Ovary (tissue), 9 donors: ENCODE measurements around the gene RASL12. TPM values are rescaled to one million over a fixed set of nuclear protein-coding genes. Genes with fewer than 3 reads are reported as not detected.
"Not testable (repeated sequence)": the region's sequence is repeated elsewhere in the genome, so short reads cannot be mapped to it uniquely, and the experiment has no call there.

ENCODE experiments used
- DNase-seq, 5 donors: peaks; one replicate each; pipeline ENCODE4 v3.0.0-alpha.2; 2019 to 2020
- H3K27ac ChIP-seq, 2 donors: fragments of 200-600 bp; one replicate each; pipeline versions ENCODE4 v1.5.1 to v1.8.0; 2019 to 2022
- H3K27me3 ChIP-seq: fragments of 200-600 bp; one replicate; pipeline ENCODE4 v1.8.0; 2022
- H3K36me3 ChIP-seq: fragments of 200-600 bp; sonication (generic); one replicate; pipeline ENCODE4 v1.5.1; 2019
- H3K4me1 ChIP-seq: one replicate; pipeline ENCODE4 v1.8.1; 2013; ENCODE audit warnings: mild to moderate bottlenecking, moderate library complexity; ENCODE audit not compliant: insufficient read depth
- H3K4me3 ChIP-seq: fragments of 200-600 bp; sonication (generic); one replicate; pipeline ENCODE4 v1.5.1; 2017
- H3K9me3 ChIP-seq, 2 donors: fragments of 200-600 bp in 1 of 2; sonication (generic) in 1 of 2; one replicate each; pipeline versions ENCODE4 v1.5.1 to v1.8.1; 2013 to 2019; ENCODE audit warnings: mild to moderate bottlenecking in 1 of 2, moderate library complexity in 1 of 2
- EP300 ChIP-seq: sonication (generic); formaldehyde crosslinking; IDR thresholded peaks from one replicate; pipeline ENCODE4 v1.6.1; 2017; ENCODE audit warnings: antibody characterized with exemption
- POLR2A ChIP-seq: fragments of 450-650 bp; IDR thresholded peaks from one replicate; pipeline ENCODE4 v1.6.1; 2017; ENCODE audit warnings: antibody characterized with exemption, mild to moderate bottlenecking, moderate library complexity
- WGBS, 3 donors: extraction: QIAGEN DNeasy Blood & Tissue Kit in 1 of 3; methylation state at CpG; one replicate each; pipeline versions ENCODE4 v1.1.5 to v1.1.7; 2013 to 2017; 5-methylcytosine and 5-hydroxymethylcytosine counted together
- intact Hi-C, 4 donors: fragments of 100-400 bp; cut with DNase I; formaldehyde crosslinking; loops; one replicate each; pipeline versions ENCODE4 v1.11.0 to v1.15.1; 2022 to 2023
- polyA plus RNA-seq, 2 donors: library from polyadenylated mRNA; stranded (reverse); fragments of 200-250 nt in 1 of 2; fragments of 350-450 nt in 1 of 2; fragmentation: Illumina TruSeq in 1 of 2; extraction: RNeasy Lipid Tissue Mini Kit (QIAGEN cat#74804) in 1 of 2; gene quantifications; one replicate each; pipeline ENCODE4 v1.2.3, GENCODE V29; 2013 to 2014
- total RNA-seq, 7 donors: library from RNA; depleted of rRNA in 2 of 7; stranded (reverse); fragments of >200 nt in 2 of 7; fragmentation: NEBNext Ultra II Directional in 3 of 7; extraction: Animal tissue kit (Norgen Biotek cat#: 25700) in 3 of 7; gene quantifications; one replicate each; pipeline versions ENCODE4 v1.1.0 to v1.2.4, GENCODE V29; 2016 to 2023
- TF ChIP-seq, protein P1 (sequence below), 3 donors: fragments of 450-650 bp in 2 of 3; fragments of 200-600 bp in 1 of 3; IDR thresholded peaks; one replicate each; pipeline versions ENCODE4 v1.5.1 to v1.8.0; 2016 to 2022; ENCODE audit warnings: antibody characterized with exemption in 3 of 3, mild to moderate bottlenecking in 1 of 3
- donor health status: DM: no; HTN: no; CAD: no; lungs with moderate emphysema.
- donor health status: DM: no; HTN: no; CAD: no.
- donor health status: Bipolar disorder and iron deficiency.
- donor health status: DM: yes; HTN: yes; CAD: no.
- donor health status: DM: no; HTN: no; CAD: no.
- donor health status: DM: yes; HTN: yes; CAD: no.

Gene RASL12
- total and polyA plus RNA-seq, 9 donors, result 4.8 to 31.1 (median 17.4) TPM

DNA sequence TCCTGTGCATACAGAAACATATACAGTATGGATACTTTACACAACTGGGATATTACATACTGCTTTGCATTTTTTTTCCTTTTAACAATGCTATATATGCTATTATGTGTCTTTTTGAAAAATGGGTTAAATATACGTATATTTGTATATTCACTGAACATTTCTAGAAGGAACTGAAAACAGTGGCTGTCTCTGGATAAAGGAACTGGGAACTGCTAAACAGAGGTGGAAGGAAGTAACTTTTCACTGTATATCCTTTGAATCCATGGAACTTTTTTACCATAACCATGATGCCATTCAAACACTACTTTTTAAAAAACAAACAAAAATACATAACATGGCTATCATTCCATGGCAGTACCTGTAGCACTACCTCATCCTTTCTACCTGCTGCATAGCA, 40.2 kb downstream of the RASL12 start:
- WGBS, 3 donors, result 76 to 92% (median 84%) methylated on average over 1 of the region's 1 CpG

DNA sequence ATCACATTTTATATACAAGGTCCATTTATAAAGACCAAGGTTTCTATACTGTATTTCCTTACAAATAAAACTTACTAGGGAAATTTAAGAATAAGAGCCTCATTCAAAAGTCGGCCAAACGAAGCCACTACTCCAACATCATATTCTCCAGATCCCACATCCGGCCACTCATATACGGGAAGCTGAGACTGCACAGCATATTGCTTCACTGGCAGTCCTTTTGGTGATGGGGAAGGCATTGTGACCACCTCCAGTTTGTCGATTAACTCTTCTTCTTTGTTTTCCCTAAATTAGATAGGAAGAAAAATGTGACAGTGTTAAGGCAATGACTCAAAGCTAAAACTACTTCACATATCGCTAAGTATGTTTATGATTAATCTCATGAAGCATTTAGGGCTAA, 41.0 kb downstream of the RASL12 start:
- no peak overlapping the region for H3K4me3 ChIP-seq
- H3K27me3 ChIP-seq, result no peaks in the 10 kb centered on the region
- no peak overlapping the region for H3K27ac ChIP-seq
- 87 to 91% (median 89%) methylated on average over 6 of the region's 6 CpGs for WGBS, 3 donors
- DNase-seq, result no peak
- TF ChIP-seq POLR2A (no peak), EP300 (no peak)
- TF ChIP-seq, protein P1, sequence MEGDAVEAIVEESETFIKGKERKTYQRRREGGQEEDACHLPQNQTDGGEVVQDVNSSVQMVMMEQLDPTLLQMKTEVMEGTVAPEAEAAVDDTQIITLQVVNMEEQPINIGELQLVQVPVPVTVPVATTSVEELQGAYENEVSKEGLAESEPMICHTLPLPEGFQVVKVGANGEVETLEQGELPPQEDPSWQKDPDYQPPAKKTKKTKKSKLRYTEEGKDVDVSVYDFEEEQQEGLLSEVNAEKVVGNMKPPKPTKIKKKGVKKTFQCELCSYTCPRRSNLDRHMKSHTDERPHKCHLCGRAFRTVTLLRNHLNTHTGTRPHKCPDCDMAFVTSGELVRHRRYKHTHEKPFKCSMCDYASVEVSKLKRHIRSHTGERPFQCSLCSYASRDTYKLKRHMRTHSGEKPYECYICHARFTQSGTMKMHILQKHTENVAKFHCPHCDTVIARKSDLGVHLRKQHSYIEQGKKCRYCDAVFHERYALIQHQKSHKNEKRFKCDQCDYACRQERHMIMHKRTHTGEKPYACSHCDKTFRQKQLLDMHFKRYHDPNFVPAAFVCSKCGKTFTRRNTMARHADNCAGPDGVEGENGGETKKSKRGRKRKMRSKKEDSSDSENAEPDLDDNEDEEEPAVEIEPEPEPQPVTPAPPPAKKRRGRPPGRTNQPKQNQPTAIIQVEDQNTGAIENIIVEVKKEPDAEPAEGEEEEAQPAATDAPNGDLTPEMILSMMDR (IDR thresholded peaks at IDR 0.05), result no peak
- H3K36me3 ChIP-seq, result no peaks in the 10 kb centered on the region
- intact Hi-C loops, result no loop called here
- peaks cover 5% of the 10 kb centered on the region for H3K4me1 ChIP-seq
- H3K9me3 ChIP-seq, result no peaks in the 10 kb centered on the region

More for the DNA sequence above, 40.2 kb downstream of the RASL12 start:
- DNase-seq, result no peak
- Histone ChIP-seq H3K36me3 (no peaks in the 10 kb centered on the region), H3K27me3 (no peaks in the 10 kb centered on the region), H3K9me3 (no peaks in the 10 kb centered on the region), H3K27ac (no peak overlapping the region), H3K4me1 (peaks cover 5% of the 10 kb centered on the region), H3K4me3 (no peak overlapping the region)
- TF ChIP-seq POLR2A, result no peak
- TF ChIP-seq, protein P1 (IDR thresholded peaks at IDR 0.05), result no peak
- intact Hi-C loops, result no loop called here

DNA sequence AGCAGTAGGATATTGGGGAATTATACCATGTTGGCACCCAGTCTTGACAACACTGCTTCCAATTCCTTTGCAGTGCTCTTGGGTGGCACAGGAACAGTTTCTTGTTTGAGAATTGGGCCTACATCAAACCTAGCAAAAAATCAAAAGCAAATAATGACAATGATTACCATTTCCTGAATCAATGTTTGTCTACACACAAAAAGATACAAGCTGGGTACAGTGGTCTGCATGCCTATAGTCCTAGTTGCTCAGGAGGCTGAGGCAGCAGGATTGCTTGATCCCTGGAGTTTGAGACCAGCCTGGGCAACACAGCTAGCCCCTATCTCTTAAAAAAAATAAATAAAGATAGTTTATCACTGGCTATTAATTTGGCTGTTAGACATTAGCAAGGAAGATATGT, 46.3 kb downstream of the RASL12 start:
- Histone ChIP-seq H3K27ac (no peak overlapping the region), H3K4me3 (no peak overlapping the region), H3K4me1 (no peaks in the 10 kb centered on the region), H3K27me3 (no peaks in the 10 kb centered on the region), H3K9me3 (no peaks in the 10 kb centered on the region), H3K36me3 (no peaks in the 10 kb centered on the region)
- DNase-seq, result no peak
- TF ChIP-seq, protein P1 (IDR thresholded peaks at IDR 0.05), result no peak
- TF ChIP-seq EP300 (no peak), POLR2A (no peak)
- intact Hi-C loops, result no loop called here

DNA sequence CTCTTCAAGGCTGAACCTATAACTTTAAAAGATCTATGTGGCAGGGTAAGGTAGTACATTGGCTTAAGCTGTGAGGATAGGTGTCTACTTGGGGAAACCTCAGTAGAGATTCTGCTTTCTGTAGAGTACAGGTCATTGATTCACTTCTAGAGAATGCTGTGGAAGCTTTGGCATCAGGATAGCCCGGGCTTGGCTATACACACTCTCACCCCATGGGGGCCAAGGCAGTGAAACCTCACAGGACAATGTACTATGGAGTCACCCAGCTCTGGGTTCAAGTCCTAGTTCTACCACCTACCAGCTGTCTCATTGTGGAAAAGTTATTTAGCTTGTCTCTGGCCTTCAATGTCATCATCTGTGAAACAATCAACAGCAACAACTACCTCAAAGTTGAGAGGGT, 47.4 kb downstream of the RASL12 start:
- Histone ChIP-seq H3K9me3 (no peaks in the 10 kb centered on the region), H3K27ac (no peak overlapping the region), H3K4me3 (no peak overlapping the region), H3K27me3 (no peaks in the 10 kb centered on the region), H3K4me1 (no peaks in the 10 kb centered on the region), H3K36me3 (no peaks in the 10 kb centered on the region)
- 90 to 95% (median 94%) methylated on average over 1 of the region's 1 CpG for WGBS, 3 donors
- TF ChIP-seq, protein P1 (IDR thresholded peaks at IDR 0.05), result no peak
- TF ChIP-seq POLR2A (no peak), EP300 (no peak)
- no peak for DNase-seq
- intact Hi-C loops, result no loop called here

DNA sequence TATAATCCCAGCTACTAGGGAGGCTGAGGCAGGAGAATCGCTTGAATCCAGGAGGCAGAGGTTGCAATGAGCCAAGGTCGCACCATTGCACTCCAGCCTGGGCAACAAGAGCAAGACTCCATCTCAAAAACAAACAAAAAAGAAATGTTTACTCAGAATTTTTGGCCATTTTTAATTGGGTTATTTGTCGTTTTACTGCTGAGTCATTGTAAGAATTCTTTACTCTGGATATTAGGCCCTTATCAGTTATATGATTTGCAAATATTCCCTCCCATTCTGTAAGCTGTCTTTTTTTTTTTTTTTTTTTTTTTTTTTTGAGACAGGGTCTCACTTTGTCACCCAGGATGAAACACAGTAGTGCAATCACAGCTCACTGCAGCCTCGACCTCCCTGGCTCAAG, 56.6 kb downstream of the RASL12 start:
- WGBS, 3 donors, result 52 to 80% (median 67%) methylated on average over 4 of the region's 4 CpGs
- H3K4me1 ChIP-seq, H3K9me3 ChIP-seq, H3K4me3 ChIP-seq, DNase-seq, H3K27me3 ChIP-seq, intact Hi-C loops, H3K36me3 ChIP-seq, H3K27ac ChIP-seq: not testable (repeated sequence)
